ENCODE measurements around the gene TOMM22.

Gene TOMM22

GRCh38 chr22:38716271-38716670, 34.5 kb downstream of the TOMM22 start:
- Histone ChIP-seq H3K9me3 (ENCODE audit: control insufficient read depth, insufficient read depth, low read depth, low read length) (no peaks in the 10 kb centered on the region), H3K4me3 (ENCODE audit: low read depth, low read length) (no peak overlapping the region), H3K4me1 (ENCODE audit: control insufficient read depth, insufficient read depth, low read length) (peaks cover 12% of the 10 kb centered on the region), H3K36me3 (ENCODE audit: control insufficient read depth in 2 of 2, insufficient read depth in 1 of 2, low read length in 2 of 2) (peaks cover 15 to 69% of the 10 kb centered on the region in 2 experiments; a peak in 2 of 3 replicates), H3K27ac (ENCODE audit: extremely low read depth, low read depth, low read length) (peak overlapping the region; percentile 34; the same call in 1 of the 2 replicates)
- ChIA-PET POLR2A (interaction anchor here (0.8 to 2.7 kb wide), 2 partner anchors 9 to 10 kb away, joined by 3 to 17 read pairs; partner anchors contain the start of gene GTPBP1), CTCF (interaction anchor here (0.6 to 3.2 kb wide), 5 partner anchors 9 to 1811 kb away, joined by 3 to 12 read pairs (median 4); no protein-coding TSS in a partner anchor)
- TF ChIP-seq ZIC2 (tag by site-specific recombination; IDR thresholded peaks at IDR 0.05): peak; percentile 43; the same call in 1 of the 2 replicates
- no peak for TF ChIP-seq ZNF311 (tag by site-specific recombination; IDR thresholded peaks at IDR 0.05; ENCODE audit: borderline replicate concordance)
- no peak for TF ChIP-seq ATF2 (tag by site-specific recombination; IDR thresholded peaks at IDR 0.05; ENCODE audit: low read depth)
- 0 out of 2 replicates have a peak, but pooled peaks have one; percentile 30 for TF ChIP-seq ZNF24 (tag by site-specific recombination; IDR thresholded peaks at IDR 0.05)
- TF ChIP-seq OSR2 (tag by site-specific recombination; IDR thresholded peaks at IDR 0.05): peak; percentile 64
- peak; percentile 41; the same call in 1 of the 2 replicates for TF ChIP-seq EGR2 (tag by site-specific recombination; IDR thresholded peaks at IDR 0.05; ENCODE audit: low read depth)
- TF ChIP-seq GLI2 (tag by site-specific recombination; IDR thresholded peaks at IDR 0.05; ENCODE audit: borderline replicate concordance, low read depth): no peak
- 0 out of 2 replicates have a peak, but pooled peaks have one; percentile 11 for TF ChIP-seq ZFHX2 (tag by site-specific recombination; conservative IDR thresholded peaks at IDR 0.05)
- peak; percentile 94 for TF ChIP-seq ZBTB6 (tag by site-specific recombination; IDR thresholded peaks at IDR 0.05)

- CTCF ChIA-PET: interaction anchor here (0.9 to 3.2 kb wide), 5 partner anchors 8 to 51 kb away, joined by 3 to 13 read pairs (median 6); partner anchors contain the start of gene TOMM22
- no peak overlapping the region for H3K4me3 ChIP-seq (ENCODE audit: low read depth, low read length)
- H3K36me3 ChIP-seq (ENCODE audit: control insufficient read depth in 2 of 2, insufficient read depth in 1 of 2, low read length in 2 of 2): peaks cover 20 to 72% of the 10 kb centered on the region in 2 experiments
Measured at GRCh38 chr22:38716826-38717225, 35.1 kb downstream of the TOMM22 start.

More at GRCh38 chr22:38716826-38717225, 35.1 kb downstream of the TOMM22 start:
- POLR2A ChIA-PET: interaction anchor here (0.8 to 2.7 kb wide), 3 partner anchors 9 to 11 kb away, joined by 3 to 17 read pairs (median 12); partner anchors contain the start of gene GTPBP1
- Histone ChIP-seq H3K9me3 (ENCODE audit: control insufficient read depth, insufficient read depth, low read depth, low read length) (no peaks in the 10 kb centered on the region), H3K27ac (ENCODE audit: extremely low read depth, low read depth, low read length) (peak overlapping the region; percentile 34; the same call in 1 of the 2 replicates), H3K4me1 (ENCODE audit: control insufficient read depth, insufficient read depth, low read length) (peaks cover 12% of the 10 kb centered on the region)
- no peak for TF ChIP-seq ZFP69B (tag by site-specific recombination; IDR thresholded peaks at IDR 0.05)
- no peak for TF ChIP-seq HOXD13 (CRISPR knock-in tag; IDR thresholded peaks at IDR 0.05; ENCODE audit: borderline replicate concordance)
- TF ChIP-seq GLIS1 (tag by site-specific recombination; IDR thresholded peaks at IDR 0.05): no peak
- TF ChIP-seq ZBTB26 (tag by site-specific recombination; optimal IDR thresholded peaks at IDR 0.05): no peak
- no peak for TF ChIP-seq ZNF214 (tag by site-specific recombination; IDR thresholded peaks at IDR 0.05; ENCODE audit: borderline replicate concordance)
- no peak for TF ChIP-seq ZNF488 (tag by site-specific recombination; IDR thresholded peaks at IDR 0.05)
- TF ChIP-seq ZSCAN4 (tag by site-specific recombination; IDR thresholded peaks at IDR 0.05): no peak
- TF ChIP-seq KLF8 (tag by site-specific recombination; IDR thresholded peaks at IDR 0.05): no peak
- TF ChIP-seq GFI1B (tag by site-specific recombination; IDR thresholded peaks at IDR 0.05): no peak
- no peak for TF ChIP-seq ZBTB20 (tag by site-specific recombination; IDR thresholded peaks at IDR 0.05)
- no peak for TF ChIP-seq ZNF561 (tag by site-specific recombination; IDR thresholded peaks at IDR 0.05; ENCODE audit: borderline replicate concordance)
- TF ChIP-seq ZNF169 (tag by site-specific recombination; IDR thresholded peaks at IDR 0.05): no peak
- TF ChIP-seq ZNF354C (tag by site-specific recombination; IDR thresholded peaks at IDR 0.05; ENCODE audit: borderline replicate concordance, low read depth): no peak
- no peak for TF ChIP-seq ZNF423 (tag by site-specific recombination; IDR thresholded peaks at IDR 0.05)
- no peak for TF ChIP-seq IKZF3 (tag by site-specific recombination; IDR thresholded peaks at IDR 0.05)

Data from HEK293 (cell line).